IPS DF 4.7 (cell line): ENCODE measurements around the gene SLC22A4.

Source experiments
- DNase-seq: peaks from one replicate; pipeline ENCODE4 v3.0.0-alpha.2; 2013; ENCODE audit warnings: low spot score; ENCODE audit errors: extremely low read depth

SLC22A4 gene

DNA sequence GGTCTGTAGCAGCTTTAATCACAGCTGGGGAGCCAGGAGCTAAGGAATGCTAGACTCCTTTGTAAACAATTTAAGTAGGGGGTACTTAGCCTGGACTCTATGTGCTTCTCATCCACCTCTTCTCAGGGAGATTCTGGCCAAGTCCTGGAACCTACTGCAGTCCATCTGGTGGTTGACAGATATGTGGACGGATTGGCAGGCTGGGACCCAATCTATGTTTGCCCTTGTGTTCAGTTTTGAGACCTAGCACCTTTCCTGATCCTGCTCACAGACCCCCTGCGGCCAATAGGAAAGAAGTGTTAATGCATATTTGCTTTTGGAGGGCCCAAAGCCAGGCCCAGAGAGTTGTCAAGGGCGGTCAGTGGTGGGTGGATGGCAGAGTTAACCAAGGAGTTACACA, 81.8 kb downstream of the SLC22A4 start:
- DNase-seq = no peak

- no peak for DNase-seq
Observed at GRCh38 chr5:132376694-132377641, 82.8 kb downstream of the SLC22A4 start.

GRCh38 chr5:132377738-132378137, 83.5 kb downstream of the SLC22A4 start:
- DNase-seq = no peak

- no peak for DNase-seq
Observed at GRCh38 chr5:132378580-132378979, 84.4 kb downstream of the SLC22A4 start.

- DNase-seq = no peak
Observed at GRCh38 chr5:132380047-132380446, 85.9 kb downstream of the SLC22A4 start.

DNA sequence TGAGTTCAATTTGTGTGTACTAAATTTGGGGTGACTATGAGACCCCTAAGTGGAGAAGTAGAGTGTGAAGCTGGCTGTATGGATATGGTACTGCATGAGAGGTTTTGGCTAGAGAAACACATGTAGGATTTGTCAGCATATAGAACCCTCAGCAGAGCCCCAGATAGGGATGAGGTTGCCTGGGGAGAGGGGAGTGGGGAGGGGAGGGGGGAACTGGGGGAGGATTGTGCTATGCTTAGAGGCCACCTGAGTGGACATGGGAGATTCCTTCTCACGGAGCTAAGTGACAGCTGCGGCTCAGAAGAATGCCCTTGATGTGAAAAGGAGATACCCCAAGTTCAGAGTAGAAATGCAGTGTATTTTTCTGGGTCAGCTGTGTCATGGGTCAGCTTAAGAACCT, 86.5 kb downstream of the SLC22A4 start:
- DNase-seq = no peak

GRCh38 chr5:132381614-132382013, 87.4 kb downstream of the SLC22A4 start:
- DNase-seq = no peak

DNA sequence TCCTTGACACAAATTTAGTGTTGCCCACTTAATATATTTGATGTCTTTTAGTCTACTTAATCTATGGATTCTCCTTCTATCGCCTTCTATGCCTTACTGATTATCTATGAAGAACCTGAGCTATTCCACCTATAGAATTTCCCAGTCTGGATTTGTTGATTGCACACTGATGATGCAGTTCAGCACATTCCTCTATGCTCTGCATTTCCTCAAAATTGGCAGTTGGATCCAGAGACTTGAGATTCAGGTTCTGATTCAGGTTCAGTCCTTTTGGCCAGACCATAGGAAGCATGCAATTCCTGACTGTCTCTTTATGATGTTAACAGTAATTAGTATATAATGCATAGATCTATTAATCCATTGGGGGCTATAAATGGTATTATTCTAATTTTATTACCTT, 89.1 kb downstream of the SLC22A4 start:
- no peak for DNase-seq

GRCh38 chr5:132383984-132384383, 89.8 kb downstream of the SLC22A4 start:
- no peak for DNase-seq

DNA sequence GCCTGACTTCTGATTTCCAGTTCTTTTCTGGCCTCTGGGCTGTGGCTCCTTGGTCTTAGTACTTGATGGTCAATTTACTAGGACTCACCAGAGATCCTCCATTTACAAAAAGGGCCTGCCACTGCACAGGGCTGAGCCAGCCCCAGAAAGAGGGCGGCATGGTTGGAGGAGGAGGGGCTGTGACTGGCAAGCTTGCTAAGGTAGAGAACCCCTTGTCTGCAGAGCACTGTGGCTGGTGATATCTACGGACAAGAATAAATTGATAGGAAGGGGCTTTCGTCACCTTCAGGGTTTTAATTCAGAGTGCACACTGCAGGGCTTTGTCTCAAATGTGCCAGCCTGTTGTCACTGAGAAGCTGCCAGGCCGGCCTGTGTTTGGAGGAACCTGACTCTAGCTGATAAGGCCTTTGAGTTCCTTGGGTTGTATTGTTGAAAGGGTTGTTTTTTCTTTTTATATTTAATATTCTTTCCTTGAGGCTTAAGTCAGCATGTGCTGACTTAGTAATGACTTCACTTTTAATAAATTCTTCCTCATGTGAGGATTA, 90.4 kb downstream of the SLC22A4 start:
- no peak for DNase-seq

DNA sequence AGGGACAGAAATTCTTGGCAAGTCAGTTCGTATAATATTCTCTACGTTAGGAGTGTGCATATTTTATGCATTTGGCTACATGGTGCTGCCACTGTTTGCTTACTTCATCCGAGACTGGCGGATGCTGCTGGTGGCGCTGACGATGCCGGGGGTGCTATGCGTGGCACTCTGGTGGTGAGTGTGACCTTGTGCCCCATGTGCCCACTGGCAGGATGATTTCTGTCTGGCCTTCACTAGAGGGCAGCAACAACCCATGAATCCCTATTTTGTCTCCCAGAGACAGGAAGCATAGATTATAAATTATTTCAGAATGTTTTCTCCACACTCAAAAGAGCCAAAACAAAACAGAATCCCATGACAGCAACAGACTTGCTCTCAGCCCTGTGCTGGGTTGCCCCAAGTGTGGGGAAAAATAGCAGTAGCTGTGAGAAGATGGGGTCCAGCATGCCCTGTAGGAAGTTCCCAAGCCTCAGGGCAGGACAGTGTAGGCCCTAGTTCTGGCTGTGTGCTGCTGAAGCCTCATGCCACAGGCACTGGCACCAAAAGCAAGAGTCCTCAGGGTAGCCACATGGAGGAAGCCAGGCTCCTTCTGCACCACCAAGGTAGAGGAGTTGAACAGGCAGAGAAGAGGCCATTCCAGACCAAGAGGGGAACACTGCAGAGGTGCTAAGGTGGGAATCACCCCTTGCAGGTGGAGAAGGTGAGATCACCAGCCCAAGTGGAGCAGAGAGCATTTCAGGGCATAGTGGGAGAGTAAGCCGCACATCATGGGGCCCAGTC, 91.3 kb downstream of the SLC22A4 start:
- DNase-seq = no peak

DNA sequence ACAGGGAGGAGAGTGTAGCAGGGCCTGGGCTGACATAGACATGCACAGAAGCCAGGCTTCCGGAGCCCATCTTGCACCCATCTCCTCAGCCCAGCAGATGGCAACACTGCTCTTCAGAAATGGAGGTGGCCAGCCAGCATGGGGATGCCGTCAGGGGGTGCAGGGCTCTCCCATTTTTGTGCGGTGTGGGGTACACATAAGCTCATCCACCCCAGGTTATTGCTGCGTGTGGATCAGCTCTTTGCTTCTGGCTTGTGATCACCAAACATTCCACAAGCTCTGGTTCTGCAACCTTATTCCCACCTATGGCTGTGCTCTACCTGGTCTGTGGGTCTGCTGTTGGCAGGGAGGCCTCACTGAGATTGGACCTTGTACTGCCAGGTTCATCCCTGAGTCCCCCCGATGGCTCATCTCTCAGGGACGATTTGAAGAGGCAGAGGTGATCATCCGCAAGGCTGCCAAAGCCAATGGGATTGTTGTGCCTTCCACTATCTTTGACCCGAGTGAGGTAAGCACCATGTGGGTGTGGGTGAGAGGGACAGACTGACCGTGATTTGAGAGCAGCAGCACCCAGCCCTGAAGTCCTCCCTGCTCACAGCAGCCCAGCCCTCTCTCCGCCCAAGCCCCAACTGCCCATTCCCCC, 92.6 kb downstream of the SLC22A4 start:
- no peak for DNase-seq

- DNase-seq = no peak
Observed at GRCh38 chr5:132387640-132388117, 93.5 kb downstream of the SLC22A4 start.

DNA sequence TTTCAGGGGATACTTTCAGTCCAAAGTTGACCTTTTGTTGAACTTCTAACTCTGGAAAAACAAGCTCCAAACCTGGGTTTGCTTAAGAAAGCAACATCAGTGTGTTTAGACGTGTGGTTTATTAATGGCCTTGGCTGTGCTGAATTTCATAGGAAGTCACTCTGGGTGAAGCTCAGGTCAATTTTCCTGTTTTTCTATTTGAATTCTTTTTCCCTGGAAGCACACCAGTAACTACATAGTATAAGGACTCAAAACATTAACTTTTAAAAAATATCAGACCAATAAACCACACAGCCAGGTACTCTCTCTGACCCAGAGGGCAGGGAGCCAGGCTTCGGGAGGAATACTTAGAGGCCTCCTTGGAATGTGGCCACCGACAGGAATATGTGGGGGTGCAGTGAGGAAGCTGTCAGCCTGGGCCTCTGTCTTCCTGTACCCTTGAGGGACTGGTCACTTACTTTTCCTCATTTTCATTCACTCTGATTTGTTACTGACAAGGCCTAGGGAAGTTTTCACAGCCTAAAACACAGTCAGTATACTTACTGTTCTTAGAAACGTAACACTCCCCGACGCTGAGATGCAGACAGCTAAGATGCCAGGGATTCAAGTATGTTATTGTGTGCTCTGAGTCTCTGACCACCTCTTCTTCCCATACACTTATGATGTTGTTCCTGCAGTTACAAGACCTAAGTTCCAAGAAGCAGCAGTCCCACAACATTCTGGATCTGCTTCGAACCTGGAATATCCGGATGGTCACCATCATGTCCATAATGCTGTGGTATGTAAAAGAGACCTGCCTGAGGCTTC, 94.3 kb downstream of the SLC22A4 start:
- DNase-seq = no peak

GRCh38 chr5:132389051-132389331, 94.8 kb downstream of the SLC22A4 start:
- DNase-seq = no peak

DNA sequence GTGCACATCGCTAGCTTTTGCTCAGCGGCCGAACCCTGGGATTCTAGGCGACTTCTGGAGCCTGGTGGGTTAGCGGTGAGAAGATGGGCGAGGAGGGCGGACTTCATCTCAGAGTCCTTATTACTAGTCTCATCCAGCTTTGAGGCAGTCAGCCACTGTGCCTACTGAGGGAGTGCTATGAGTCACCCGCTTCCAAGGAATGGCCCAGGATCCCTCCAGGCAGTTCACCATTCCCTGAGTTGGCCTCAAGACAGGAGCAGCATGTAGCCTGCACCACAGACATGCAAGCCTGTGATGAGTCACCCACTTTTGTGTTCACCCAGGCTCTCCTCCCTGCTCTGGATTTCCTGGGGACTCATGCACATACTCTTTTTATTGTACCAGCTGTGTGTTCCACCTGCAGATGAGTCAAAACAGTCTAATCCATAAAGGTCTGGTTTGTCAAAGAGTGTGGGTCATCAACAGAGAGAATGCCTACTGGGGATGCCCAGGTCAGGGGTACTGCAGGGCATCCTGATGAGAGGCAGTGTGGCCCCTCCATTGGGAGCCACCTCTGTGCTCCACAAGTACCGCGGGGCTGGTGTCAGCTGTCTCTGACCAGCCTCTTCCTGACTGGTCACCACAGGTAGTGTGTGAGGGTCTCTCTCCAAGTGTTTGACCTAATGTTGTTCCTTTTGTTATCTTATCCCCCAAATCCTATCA, 95.5 kb downstream of the SLC22A4 start:
- DNase-seq = no peak

- no peak for DNase-seq
Observed at GRCh38 chr5:132391247-132391646, 97.1 kb downstream of the SLC22A4 start.

DNA sequence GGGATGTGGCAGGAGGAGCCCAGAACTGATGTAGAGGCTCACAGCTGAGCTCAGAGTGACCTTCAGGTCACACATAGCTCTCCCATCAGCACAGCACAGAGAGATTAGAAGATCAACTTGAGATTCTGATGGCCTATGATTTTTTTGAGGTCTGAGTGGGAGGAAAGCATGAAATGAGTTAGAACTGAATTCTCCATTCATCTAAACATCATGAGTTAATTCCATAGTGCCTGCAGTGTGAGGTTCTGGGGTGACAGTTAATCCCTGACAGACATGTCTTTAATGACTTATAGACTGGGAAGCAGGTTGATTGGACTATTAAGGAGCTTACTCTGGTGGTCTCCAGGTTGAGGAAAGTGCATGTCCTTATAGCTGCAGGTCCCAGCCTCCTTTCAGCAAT, 97.7 kb downstream of the SLC22A4 start:
- DNase-seq = no peak

- no peak for DNase-seq
Observed at GRCh38 chr5:132392411-132392810, 98.2 kb downstream of the SLC22A4 start.
